ENCODE measurements around the gene ST7L.

GRCh38 chr1:112637254-112638109 lies 18.5 kb upstream of the ST7L start:
- TF ChIP-seq CTCF (conservative IDR thresholded peaks at IDR 0.05 in 1 of 2, IDR thresholded peaks at IDR 0.05 in 1 of 2; ENCODE audit: low read depth in 1 of 2, low read length in 2 of 2), result no peak
- no peak for TF ChIP-seq EZH2 (IDR thresholded peaks at IDR 0.05; ENCODE audit: low read length, missing control alignments)

Data from fibroblast of lung (primary cell).